PC-9 (cell line): Measurements from ENCODE around the gene STK32B. TPM values are rescaled to one million over a fixed set of nuclear protein-coding genes. Genes with fewer than 3 reads are reported as not detected.

Experiments used
- BruUV-seq: library from RNA; stranded (reverse); fragments of 400-500 nt; replicated peaks from 2 replicates; lab custom pipeline; 2021; lab: Mats Ljungman, UMichigan
- CTCF ChIA-PET: fragments of 300-600 bp; sonication (Branson Sonifier 250); formaldehyde crosslinking; loops from one replicate; lab custom pipeline; 2022; ENCODE audit warnings: antibody characterized with exemption; lab: Charles Lee
- POLR2A ChIA-PET: fragments of 300-600 bp; sonication (Branson Sonifier 250); formaldehyde crosslinking; loops from one replicate; lab custom pipeline; 2022; ENCODE audit warnings: antibody characterized with exemption; ENCODE audit not compliant: unreplicated experiment; lab: Charles Lee
- DNase-seq, 2 experiments: peaks; one replicate each; pipeline versions ENCODE4 v3.0.0 to v3.0.0-alpha.2; 2015 to 2022; ENCODE audit warnings: mixed read lengths in 1 of 2
- H2AFZ ChIP-seq: fragments of 200-600 bp; sonication (generic); 2 replicates; pipeline ENCODE4 v1.8.1; 2017; ENCODE audit warnings: antibody characterized with exemption
- H3F3A ChIP-seq: fragments of 200-600 bp; sonication (generic); 2 replicates; pipeline ENCODE4 v1.8.1; 2017; ENCODE audit warnings: antibody characterized with exemption, mild to moderate bottlenecking, low read depth; ENCODE audit not compliant: insufficient read depth
- H3K27ac ChIP-seq: fragments of 200-600 bp; sonication (generic); 2 replicates; pipeline ENCODE4 v1.6.1; 2016; ENCODE audit warnings: mixed run types
- H3K27me3 ChIP-seq: fragments of 200-600 bp; sonication (generic); 2 replicates; pipeline ENCODE4 v1.6.1; 2016; ENCODE audit warnings: low read depth, mixed run types; ENCODE audit not compliant: insufficient read depth
- H3K36me3 ChIP-seq: fragments of 200-600 bp; sonication (generic); 2 replicates; pipeline ENCODE4 v1.6.1; 2016; ENCODE audit warnings: low read depth, mixed run types
- H3K4me1 ChIP-seq: fragments of 200-600 bp; sonication (generic); replicated peaks from 2 replicates; pipeline ENCODE4 v1.6.1; 2016; ENCODE audit warnings: mixed run types; ENCODE audit not compliant: insufficient read depth
- H3K4me2 ChIP-seq: fragments of 200-600 bp; sonication (generic); 2 replicates; pipeline ENCODE4 v1.6.1; 2017; ENCODE audit warnings: mixed run types
- H3K4me3 ChIP-seq: fragments of 200-600 bp; sonication (generic); 2 replicates; pipeline ENCODE4 v1.6.1; 2016; ENCODE audit warnings: mixed run types
- H3K79me2 ChIP-seq: fragments of 200-600 bp; sonication (generic); 2 replicates; pipeline ENCODE4 v1.6.1; 2017; ENCODE audit warnings: low read depth, mixed run types
- H3K9me2 ChIP-seq: fragments of 200-600 bp; sonication (generic); 2 replicates; pipeline ENCODE4 v1.8.1; 2017; ENCODE audit warnings: mild to moderate bottlenecking; ENCODE audit not compliant: insufficient read depth
- H3K9me3 ChIP-seq: fragments of 200-600 bp; sonication (generic); 2 replicates; pipeline ENCODE4 v1.8.1; 2016; ENCODE audit warnings: low read depth; ENCODE audit not compliant: insufficient read depth
- H4K20me1 ChIP-seq: fragments of 200-600 bp; sonication (generic); 2 replicates; pipeline ENCODE4 v1.8.1; 2017; ENCODE audit not compliant: insufficient read depth
- CTCF ChIP-seq: fragments of 200-600 bp; sonication (generic); conservative IDR thresholded peaks from 2 replicates; pipeline ENCODE4 v1.6.1; 2017; ENCODE audit warnings: mixed run types, antibody characterized with exemption, mild to moderate bottlenecking, moderate library complexity
- EZH2 ChIP-seq: fragments of 200-600 bp; sonication (generic); IDR thresholded peaks from 2 replicates; pipeline ENCODE4 v1.8.0; 2017; ENCODE audit warnings: antibody characterized with exemption, low read depth
- intact Hi-C: fragments of 100-400 bp; cut with micrococcal nuclease; formaldehyde crosslinking; loops from one replicate; pipeline ENCODE4 v1.10.0; 2022; ENCODE audit not compliant: unreplicated experiment
- total RNA-seq: library from RNA; stranded (reverse); gene quantifications from 2 replicates; pipeline ENCODE4 v1.2.3, GENCODE V29; 2021

The STK32B gene
- total RNA-seq, 1 experiment from 2014 or later: not detected

- intact Hi-C loops: no loop called here
- no peak for TF ChIP-seq CTCF
- no peak for TF ChIP-seq EZH2
- ChIA-PET CTCF (no interaction called here), POLR2A (no interaction called here)
- Histone ChIP-seq H3K27ac (no peak overlapping the region), H3K4me3 (no peak overlapping the region), H4K20me1 (no peaks in the 10 kb centered on the region), H3K4me1 (no peaks in the 10 kb centered on the region), H3K36me3 (no peaks in the 10 kb centered on the region), H3K9me2 (no peaks in the 10 kb centered on the region), H3F3A (no peaks in the 10 kb centered on the region), H3K4me2 (no peak overlapping the region), H3K79me2 (no peaks in the 10 kb centered on the region), H3K9me3 (no peaks in the 10 kb centered on the region), H2AFZ (no peak overlapping the region), H3K27me3 (no peaks in the 10 kb centered on the region)
- no TSS peak for BruUV-seq
- DNase-seq: no peak
Observed at GRCh38 chr4:5082376-5082775, 31.1 kb downstream of the STK32B start.

- no peak overlapping the region for H3K27ac ChIP-seq
- POLR2A ChIA-PET: no interaction called here
- CTCF ChIA-PET: no interaction called here
- H3F3A ChIP-seq: no peaks in the 10 kb centered on the region
- no peaks in the 10 kb centered on the region for H4K20me1 ChIP-seq
- H3K4me3 ChIP-seq: no peak overlapping the region
- no peak for DNase-seq
- no peaks in the 10 kb centered on the region for H3K9me2 ChIP-seq
- no peaks in the 10 kb centered on the region for H3K9me3 ChIP-seq
- H3K27me3 ChIP-seq: no peaks in the 10 kb centered on the region
- no TSS peak for BruUV-seq
- H3K4me2 ChIP-seq: no peak overlapping the region
- no peaks in the 10 kb centered on the region for H3K79me2 ChIP-seq
- H3K4me1 ChIP-seq: no peaks in the 10 kb centered on the region
- no peak overlapping the region for H2AFZ ChIP-seq
- no peak for TF ChIP-seq EZH2
- no peak for TF ChIP-seq CTCF
- no peaks in the 10 kb centered on the region for H3K36me3 ChIP-seq
- intact Hi-C loops: no loop called here
Observed at GRCh38 chr4:5084911-5085475, 33.7 kb downstream of the STK32B start.

GRCh38 chr4:5086535-5086934, 35.3 kb downstream of the STK32B start:
- no peaks in the 10 kb centered on the region for H3K9me3 ChIP-seq
- DNase-seq: no peak
- H2AFZ ChIP-seq: no peak overlapping the region
- H3K4me3 ChIP-seq: no peak overlapping the region
- no peaks in the 10 kb centered on the region for H3K4me1 ChIP-seq
- ChIA-PET POLR2A (no interaction called here), CTCF (no interaction called here)
- BruUV-seq: no TSS peak
- no peak overlapping the region for H3K4me2 ChIP-seq
- H4K20me1 ChIP-seq: no peaks in the 10 kb centered on the region
- no peaks in the 10 kb centered on the region for H3F3A ChIP-seq
- intact Hi-C loops: no loop called here
- H3K36me3 ChIP-seq: no peaks in the 10 kb centered on the region
- no peaks in the 10 kb centered on the region for H3K27me3 ChIP-seq
- no peak overlapping the region for H3K27ac ChIP-seq
- H3K79me2 ChIP-seq: no peaks in the 10 kb centered on the region
- no peaks in the 10 kb centered on the region for H3K9me2 ChIP-seq
- no peak for TF ChIP-seq CTCF
- no peak for TF ChIP-seq EZH2
